GM12878 (cell line): Measurements from ENCODE around the gene ZCCHC17. TPM values are rescaled to one million over a fixed set of nuclear protein-coding genes. Genes with fewer than 3 reads are reported as not detected.

ENCODE experiments used
- ATAC-seq: fragments of 200-7000 bp; cut with Tn5 transposase; 3 replicates; pipeline ENCODE4 v1.9.1; 2020; ENCODE audit warnings: mild to moderate bottlenecking, moderate library complexity
- BruUV-seq: library from RNA; stranded (reverse); fragments of 400-500 nt; replicated peaks from 2 replicates; lab custom pipeline; 2021; lab: Mats Ljungman, UMichigan
- CTCF ChIA-PET: fragments of 300-600 bp; sonication (Branson Sonifier 250); formaldehyde crosslinking; extraction: SDS; loops from one replicate; lab custom pipeline; 2021; ENCODE audit warnings: inconsistent platforms; lab: Yijun Ruan, JAX
- POLR2A ChIA-PET: fragments of 350-600 bp; formaldehyde crosslinking; extraction: SDS; loops from one replicate; lab custom pipeline; 2021; ENCODE audit warnings: inconsistent platforms; lab: Charles Lee
- RAD21 ChIA-PET: fragments of 300-600 bp; sonication (Branson Sonifier 250); formaldehyde crosslinking; loops from one replicate; lab custom pipeline; 2023; ENCODE audit warnings: antibody characterized with exemption; ENCODE audit not compliant: unreplicated experiment; lab: Charles Lee
- SMC1A ChIA-PET: fragments of 300-600 bp; sonication (Branson Sonifier 250); formaldehyde crosslinking; loops from one replicate; lab custom pipeline; 2023; ENCODE audit not compliant: unreplicated experiment, uncharacterized antibody; lab: Charles Lee
- DNase-seq: peaks from one replicate; pipeline ENCODE4 v3.0.0-alpha.2; 2011; ENCODE audit warnings: low read depth, low spot score
- FAIRE-seq: peaks from 3 replicates; lab custom pipeline; 2011; peaks lifted over from hg19 to GRCh38; lab: Jason Lieb, UNC
- H2AFZ ChIP-seq: 2 replicates; pipeline ENCODE4 v1.6.0; 2011; ENCODE audit warnings: low read depth, low read length, control low read depth; ENCODE audit not compliant: control insufficient read depth
- H3K27ac ChIP-seq: 2 replicates; pipeline ENCODE4 v1.5.1; 2011; ENCODE audit warnings: control low read depth; ENCODE audit not compliant: control insufficient read depth, insufficient read depth
- H3K27me3 ChIP-seq, 2 experiments: replicated peaks in 1 of 2; 2 replicates each; pipeline versions ENCODE4 v1.6.0 to v1.6.1; 2011; ENCODE audit warnings: low read length in 1 of 2; ENCODE audit not compliant: control insufficient read depth in 2 of 2, insufficient read depth in 2 of 2
- H3K36me3 ChIP-seq, 2 experiments: 2 replicates each; pipeline ENCODE4 v1.5.1; 2011; ENCODE audit warnings: low read length in 1 of 2; ENCODE audit not compliant: control insufficient read depth in 2 of 2, insufficient read depth in 2 of 2
- H3K4me1 ChIP-seq: 2 replicates; pipeline ENCODE4 v1.6.1; 2011; ENCODE audit warnings: mild to moderate bottlenecking, low read length, moderate library complexity, mixed read lengths; ENCODE audit not compliant: control insufficient read depth, insufficient read depth
- H3K4me2 ChIP-seq: 2 replicates; pipeline ENCODE4 v1.6.0; 2011; ENCODE audit warnings: control low read depth; ENCODE audit not compliant: control insufficient read depth, insufficient read depth
- H3K4me3 ChIP-seq: fragments of 200-600 bp; sonication (generic); 2 replicates; pipeline ENCODE4 v1.5.1; 2016
- H3K79me2 ChIP-seq: 2 replicates; pipeline ENCODE4 v1.6.0; 2011; ENCODE audit warnings: low read length; ENCODE audit not compliant: control insufficient read depth, insufficient read depth
- H3K9ac ChIP-seq: 2 replicates; pipeline ENCODE4 v1.8.0; 2011; ENCODE audit warnings: low read length, control low read depth, mixed read lengths; ENCODE audit not compliant: control insufficient read depth, insufficient read depth
- H3K9me3 ChIP-seq: replicated peaks from 3 replicates; pipeline ENCODE4 v1.5.1; 2011; ENCODE audit warnings: mild to moderate bottlenecking, low read length; ENCODE audit not compliant: control insufficient read depth, insufficient read depth
- H4K20me1 ChIP-seq: 2 replicates; pipeline ENCODE4 v1.6.0; 2011; ENCODE audit not compliant: control insufficient read depth, insufficient read depth
- CBX5 ChIP-seq: sonication (generic); IDR thresholded peaks from 2 replicates; pipeline ENCODE4 v1.6.1; 2016; ENCODE audit warnings: low read depth, moderate library complexity, mild to moderate bottlenecking, inconsistent platforms
- KAT2A ChIP-seq: conservative IDR thresholded peaks from 2 replicates; pipeline ENCODE4 v1.6.1; 2011; ENCODE audit warnings: low read depth, low read length; ENCODE audit not compliant: control insufficient read depth
- NFYB ChIP-seq: IDR thresholded peaks from 2 replicates; pipeline ENCODE4 v1.6.1; 2011; ENCODE audit warnings: low read depth, mild to moderate bottlenecking, low read length, improper control_type of control experiment, moderate library complexity; ENCODE audit not compliant: insufficient read depth
- RB1 ChIP-seq: fragments of 450-650 bp; formaldehyde crosslinking; IDR thresholded peaks from 2 replicates; pipeline ENCODE4 v1.6.1; 2017; ENCODE audit warnings: mild to moderate bottlenecking, borderline replicate concordance
- RUNX3 ChIP-seq: IDR thresholded peaks from 2 replicates; pipeline ENCODE4 v1.6.1; 2012; ENCODE audit warnings: low read length, inconsistent platforms
- SMARCA5 ChIP-seq: fragments of 450-650 bp; IDR thresholded peaks from 2 replicates; pipeline ENCODE4 v1.6.1; 2017; ENCODE audit warnings: mild to moderate bottlenecking
- SRF ChIP-seq, 2 experiments: IDR thresholded peaks; 2 replicates each; pipeline ENCODE4 v1.6.1; 2011; ENCODE audit warnings: low read depth in 2 of 2, low read length in 2 of 2, mild to moderate bottlenecking in 1 of 2, moderate library complexity in 1 of 2
- ZBED1 ChIP-seq: IDR thresholded peaks from 2 replicates; pipeline ENCODE4 v1.6.1; 2016; ENCODE audit warnings: borderline replicate concordance
- ZNF24 ChIP-seq: fragments of 450-650 bp; IDR thresholded peaks from 2 replicates; pipeline ENCODE4 v1.6.1; 2017; ENCODE audit warnings: antibody characterized with exemption, mild to moderate bottlenecking
- WGBS: methylation state at CpG from one replicate; pipeline ENCODE4 v1.1.6; 2016; ENCODE audit warnings: low lambda C conversion rate; ENCODE audit not compliant: insufficient replicate concordance, insufficient coverage; ENCODE audit errors: missing lambda C conversion rate; 5-methylcytosine and 5-hydroxymethylcytosine counted together
- in situ Hi-C: fragments of 300-500 bp; cut with MboI; formaldehyde crosslinking; loops from 9 replicates; pipeline ENCODE4 v1.14.3; 2018; ENCODE audit warnings: mixed read lengths
- intact Hi-C: fragments of 100-400 bp; cut with micrococcal nuclease; formaldehyde crosslinking; loops from one replicate; pipeline ENCODE4 v1.14.2; 2022; ENCODE audit not compliant: unreplicated experiment
- polyA plus RNA-seq, 11 experiments: library from polyadenylated mRNA; depleted of rRNA in 4 of 11; unstranded in 6 of 11; stranded (reverse) in 5 of 11; fragments of >200 nt; fragmentation: Nextera tagmentation in 4 of 11; fragmentation: Illumina TruSeq in 1 of 11; extraction: Ambion mirVana in 4 of 11; extraction: Trizol in 1 of 11; gene quantifications; 1 replicate in 1 of 11; 2 replicates in 10 of 11; pipeline versions ENCODE4 v1.2.1 to v1.2.3, GENCODE V29; 2011 to 2016; ENCODE audit warnings: inconsistent platforms in 2 of 11, missing spikeins in 2 of 11, low read depth in 1 of 11
- total RNA-seq, 4 experiments: library from RNA; depleted of rRNA in 3 of 4; stranded (reverse); fragments of >200 nt in 3 of 4; fragmentation: Illumina TruSeq in 1 of 4; extraction: Trizol in 1 of 4; gene quantifications; 2 replicates each; pipeline versions ENCODE4 v1.2.1 to v1.2.3, GENCODE V29; 2013 to 2021
- TF ChIP-seq, protein P1 (sequence below): fragments of 450-650 bp; IDR thresholded peaks from 2 replicates; pipeline ENCODE4 v1.6.1; 2018; ENCODE audit warnings: borderline replicate concordance, mild to moderate bottlenecking; ENCODE audit not compliant: partially characterized antibody
- TF ChIP-seq, protein P2 (sequence below): IDR thresholded peaks from 2 replicates; pipeline ENCODE4 v1.6.1; 2012; ENCODE audit warnings: low read depth, low read length, improper control_type of control experiment

Gene ZCCHC17
- total and polyA plus RNA-seq, 10 of the 15 experiments (the other 5 are each of a cell fraction or from before 2014, with no cell fraction given), result 22.3 to 86.3 (median 47.0) TPM

DNA sequence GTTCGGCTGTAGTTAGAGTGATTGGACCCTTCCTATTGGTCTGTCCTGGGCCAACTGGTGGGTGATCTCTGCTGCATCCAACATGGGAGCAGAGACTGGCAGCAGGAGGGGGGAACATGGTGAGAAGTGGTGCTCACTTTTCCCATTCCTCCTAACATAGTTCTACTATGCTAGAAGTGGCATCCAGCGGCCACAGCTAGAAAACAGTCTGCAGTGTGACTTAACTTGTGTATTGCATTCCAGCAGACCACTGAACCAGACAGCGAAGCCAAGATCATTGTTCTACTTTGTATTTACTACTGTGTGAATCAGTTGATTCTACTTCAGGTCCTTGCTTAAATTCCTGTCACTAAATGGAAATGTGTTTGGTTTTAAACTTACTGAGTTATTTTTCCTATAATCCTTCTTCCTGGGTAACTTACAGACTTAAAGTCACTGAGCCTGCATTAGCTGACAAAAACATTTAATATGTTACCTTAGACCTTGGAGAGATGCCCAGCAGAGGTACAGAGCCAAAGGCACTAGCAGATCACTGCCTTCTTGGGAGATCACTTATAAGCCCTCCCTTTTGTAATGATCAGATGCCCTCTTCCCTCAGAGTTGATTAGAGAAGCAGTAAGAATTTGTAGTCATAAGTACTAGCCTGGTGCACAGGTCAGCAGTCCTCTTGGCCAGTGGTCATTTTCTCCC, 67.9 kb downstream of the ZCCHC17 start (continued):
- TF ChIP-seq, protein P1, sequence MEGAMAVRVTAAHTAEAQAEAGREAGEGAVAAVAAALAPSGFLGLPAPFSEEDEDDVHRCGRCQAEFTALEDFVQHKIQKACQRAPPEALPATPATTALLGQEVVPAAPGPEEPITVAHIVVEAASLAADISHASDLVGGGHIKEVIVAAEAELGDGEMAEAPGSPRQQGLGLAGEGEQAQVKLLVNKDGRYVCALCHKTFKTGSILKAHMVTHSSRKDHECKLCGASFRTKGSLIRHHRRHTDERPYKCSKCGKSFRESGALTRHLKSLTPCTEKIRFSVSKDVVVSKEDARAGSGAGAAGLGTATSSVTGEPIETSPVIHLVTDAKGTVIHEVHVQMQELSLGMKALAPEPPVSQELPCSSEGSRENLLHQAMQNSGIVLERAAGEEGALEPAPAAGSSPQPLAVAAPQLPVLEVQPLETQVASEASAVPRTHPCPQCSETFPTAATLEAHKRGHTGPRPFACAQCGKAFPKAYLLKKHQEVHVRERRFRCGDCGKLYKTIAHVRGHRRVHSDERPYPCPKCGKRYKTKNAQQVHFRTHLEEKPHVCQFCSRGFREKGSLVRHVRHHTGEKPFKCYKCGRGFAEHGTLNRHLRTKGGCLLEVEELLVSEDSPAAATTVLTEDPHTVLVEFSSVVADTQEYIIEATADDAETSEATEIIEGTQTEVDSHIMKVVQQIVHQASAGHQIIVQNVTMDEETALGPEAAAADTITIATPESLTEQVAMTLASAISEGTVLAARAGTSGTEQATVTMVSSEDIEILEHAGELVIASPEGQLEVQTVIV, result no peak
- TF ChIP-seq ZNF24 (no peak), KAT2A (no peak), SRF (IDR thresholded peaks at IDR 0.05; ENCODE audit: low read depth in 2 of 2, low read length in 2 of 2) (no peak), RB1 (no peak), SMARCA5 (no peak), RUNX3 (no peak), CBX5 (no peak), ZBED1 (no peak), NFYB (no peak)

DNA sequence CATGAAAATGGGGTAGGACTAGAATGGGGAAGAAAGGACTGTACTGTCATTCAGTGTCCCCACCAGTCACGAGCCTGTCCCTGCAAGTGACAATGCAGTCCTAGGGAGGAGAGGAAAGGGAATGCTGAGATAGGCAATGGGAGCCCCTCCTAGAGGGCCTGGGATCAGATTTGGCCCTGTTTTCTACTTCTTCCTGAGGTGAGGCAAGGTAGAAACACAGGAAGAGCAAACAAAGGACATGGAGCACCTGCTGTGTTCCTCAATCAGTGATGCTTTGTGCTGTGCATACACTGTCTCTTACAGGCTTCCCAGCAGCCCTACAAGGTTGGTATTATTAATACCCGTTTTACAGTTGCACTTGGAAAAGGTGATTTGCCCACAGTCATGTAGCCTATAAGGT, 70.0 kb downstream of the ZCCHC17 start:
- Histone ChIP-seq H3K9me3 (no peaks in the 10 kb centered on the region), H4K20me1 (no peaks in the 10 kb centered on the region), H3K9ac (no peak overlapping the region), H3K4me2 (no peak overlapping the region), H3K79me2 (no peaks in the 10 kb centered on the region), H3K4me1 (no peaks in the 10 kb centered on the region), H3K27me3 (no peaks in the 10 kb centered on the region), H3K27ac (no peak overlapping the region), H3K36me3 (peaks cover 0 to 6% of the 10 kb centered on the region in 2 experiments), H2AFZ (no peak overlapping the region), H3K4me3 (no peak overlapping the region)
- intact Hi-C loops (no loop called here), in situ Hi-C loops (no loop called here)
- TF ChIP-seq, protein P2, sequence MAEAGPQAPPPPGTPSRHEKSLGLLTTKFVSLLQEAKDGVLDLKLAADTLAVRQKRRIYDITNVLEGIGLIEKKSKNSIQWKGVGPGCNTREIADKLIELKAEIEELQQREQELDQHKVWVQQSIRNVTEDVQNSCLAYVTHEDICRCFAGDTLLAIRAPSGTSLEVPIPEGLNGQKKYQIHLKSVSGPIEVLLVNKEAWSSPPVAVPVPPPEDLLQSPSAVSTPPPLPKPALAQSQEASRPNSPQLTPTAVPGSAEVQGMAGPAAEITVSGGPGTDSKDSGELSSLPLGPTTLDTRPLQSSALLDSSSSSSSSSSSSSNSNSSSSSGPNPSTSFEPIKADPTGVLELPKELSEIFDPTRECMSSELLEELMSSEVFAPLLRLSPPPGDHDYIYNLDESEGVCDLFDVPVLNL, result no peak
- SMC1A ChIA-PET, result no interaction called here
- CTCF ChIA-PET, result interaction anchor here (2.3 kb wide), 1 partner anchor 27 kb away, joined by 9 read pairs; no protein-coding TSS in a partner anchor
- FAIRE-seq (no peak), ATAC-seq (no peak), DNase-seq (no peak)
- WGBS, result 50% methylated on average over 2 of the region's 2 CpGs
- POLR2A ChIA-PET, result no interaction called here
- BruUV-seq, result no TSS peak
- RAD21 ChIA-PET, result no interaction called here
